Spleen (tissue), 7 donors: ENCODE data around the gene RPL27.
A peak's percentile ranks its signal among the peaks of the same experiment; 100 is the strongest.

Experiments
- CTCF ChIP-seq, 11 experiments: fragments of 200-600 bp in 7 of 11; fragments of 450-650 bp in 4 of 11; sonication (generic) in 4 of 11; IDR thresholded peaks in 8 of 11; conservative IDR thresholded peaks in 3 of 11; 1 replicate in 7 of 11; 2 replicates in 4 of 11; pipeline versions ENCODE4 v1.4.0 to v1.8.0; 2016 to 2021; ENCODE audit warnings: antibody characterized with exemption in 11 of 11, inconsistent platforms in 4 of 11, mild to moderate bottlenecking in 1 of 11
- POLR2A ChIP-seq, 3 donors: fragments of 450-650 bp; IDR thresholded peaks; one replicate each; pipeline ENCODE4 v1.5.1; 2017; ENCODE audit warnings: antibody characterized with exemption in 3 of 3, mild to moderate bottlenecking in 1 of 3
- POLR2AphosphoS5 ChIP-seq, 3 donors: sonication (generic); formaldehyde crosslinking; IDR thresholded peaks; one replicate each; pipeline ENCODE4 v1.5.1; 2017; ENCODE audit warnings: antibody characterized with exemption in 3 of 3
- donor health status: DM: no; HTN: no; CAD: no; lungs with moderate emphysema.
- donor health status: DM: no; HTN: no; CAD: no.
- donor health status: DM: no; HTN: no; CAD: no.

GRCh38 chr17:43016216-43016615, 18.0 kb downstream of the RPL27 start:
- TF ChIP-seq CTCF (IDR thresholded peaks at IDR 0.05 in 8 of 11, conservative IDR thresholded peaks at IDR 0.05 in 3 of 11) (no peak), POLR2A (IDR thresholded peaks at IDR 0.05) (no peak), POLR2AphosphoS5 (IDR thresholded peaks at IDR 0.05) (peak in 1 of 3 donors; percentile 7)
